GDM1 (cell line): ENCODE measurements around the gene TCERG1.

Experiments used
- DNase-seq: peaks from one replicate; lab custom pipeline; 2025; lab: John Stamatoyannopoulos, UW

The TCERG1 gene

DNA sequence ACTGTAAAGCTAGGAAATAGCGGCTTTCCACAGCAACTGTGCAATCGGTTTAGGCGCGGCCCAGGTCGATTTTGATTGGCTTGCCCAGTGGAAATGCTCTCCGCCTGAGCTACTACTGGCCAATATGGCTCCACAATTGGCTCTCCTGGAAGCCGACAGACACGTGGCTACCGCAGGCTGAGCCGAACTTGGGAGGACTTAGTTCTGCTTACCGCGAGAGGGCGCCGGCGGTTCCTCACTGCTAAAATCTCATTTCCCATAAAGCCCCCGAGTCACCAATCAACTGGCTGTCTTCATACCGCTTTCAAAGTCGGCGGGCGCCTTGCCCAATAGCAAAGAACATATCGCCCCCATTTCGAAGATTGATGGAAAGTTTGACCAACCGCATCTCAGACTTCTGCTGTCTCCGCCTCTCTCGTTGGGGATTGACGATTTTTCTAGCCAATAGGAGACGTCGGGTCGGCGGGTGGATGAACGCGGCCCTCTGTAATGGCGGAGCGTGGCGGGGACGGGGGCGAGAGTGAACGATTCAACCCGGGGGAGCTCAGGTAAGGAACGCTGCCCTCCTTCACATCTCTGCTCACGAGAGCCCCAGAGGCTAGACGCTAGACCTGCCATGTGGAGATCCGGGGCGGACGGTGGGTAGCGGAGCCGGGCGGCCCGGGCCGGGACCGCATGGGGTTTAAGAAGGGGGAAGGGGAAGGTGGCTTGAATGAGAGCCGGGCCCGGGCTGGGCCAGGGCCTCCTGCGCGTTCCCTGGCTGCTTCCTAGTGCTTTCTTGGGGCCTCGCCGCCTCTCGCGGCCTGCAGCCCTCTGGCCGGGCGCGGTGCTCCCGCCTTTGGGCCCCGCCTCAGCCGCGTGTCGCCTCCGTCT is at the start of gene TCERG1:
Gene TCERG1 (plus strand): TSS at position 473 of the 873 bp plus-strand sequence. CDS start 17 bp downstream, at position 490.
- DNase-seq = peak; percentile 98

DNA sequence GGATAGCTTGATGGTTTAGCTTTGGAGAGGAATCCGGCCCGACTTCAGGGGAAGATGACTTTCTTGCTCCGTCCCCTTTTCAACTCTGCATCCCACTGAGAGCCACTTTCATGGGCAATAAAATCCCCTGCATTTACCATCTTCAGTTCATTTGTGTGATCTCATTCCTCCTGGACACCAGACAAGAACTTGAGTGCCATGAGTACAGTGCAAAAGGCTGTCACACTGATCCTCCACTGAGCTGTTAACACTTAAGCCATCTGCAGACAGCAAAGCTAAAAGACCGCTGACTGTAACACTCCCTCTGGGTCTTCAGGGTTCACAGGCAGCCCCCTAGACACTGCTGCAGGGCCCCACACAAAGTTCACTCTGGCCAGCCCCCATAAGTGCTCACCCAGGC is 48.3 kb upstream of the TCERG1 start:
- no peak for DNase-seq

DNA sequence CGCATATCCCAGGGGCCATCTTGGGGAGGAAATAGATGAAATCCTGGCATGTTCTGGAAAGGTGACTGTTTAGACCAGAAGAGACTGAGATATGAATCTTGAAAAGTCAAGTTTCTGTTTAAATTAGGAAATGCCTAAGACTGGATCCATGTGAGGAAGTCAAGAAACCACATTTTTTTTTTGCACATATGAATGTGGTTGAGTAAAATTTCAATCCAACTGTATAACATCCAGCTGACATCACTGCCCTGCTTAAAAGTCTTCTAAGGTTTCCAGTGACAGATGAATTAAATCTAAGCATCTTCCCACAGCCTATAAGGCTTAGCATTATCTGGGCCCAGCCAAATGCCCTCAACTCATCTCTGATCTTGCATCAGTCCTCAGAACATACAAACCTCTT is 47.7 kb upstream of the TCERG1 start:
- no peak for DNase-seq

DNA sequence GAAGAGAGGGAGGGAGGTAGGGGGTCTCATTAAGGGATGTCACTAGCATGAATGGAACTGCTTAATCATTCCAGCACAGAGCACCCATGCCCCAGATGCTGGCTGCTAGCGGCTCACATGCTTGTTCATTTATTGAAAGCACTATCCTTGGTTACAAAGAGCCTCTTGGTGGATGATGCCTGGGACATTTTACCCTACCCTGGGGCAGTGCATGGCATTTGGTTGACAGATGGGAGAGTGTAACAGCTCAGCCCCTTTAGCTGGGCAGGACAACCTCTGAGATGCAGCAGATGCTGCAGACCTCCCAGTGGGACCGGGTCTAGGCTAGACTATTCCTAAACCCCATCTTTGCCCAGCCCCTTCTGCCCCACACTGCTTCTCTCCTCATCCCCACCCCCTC is 46.9 kb upstream of the TCERG1 start:
- DNase-seq = no peak

DNA sequence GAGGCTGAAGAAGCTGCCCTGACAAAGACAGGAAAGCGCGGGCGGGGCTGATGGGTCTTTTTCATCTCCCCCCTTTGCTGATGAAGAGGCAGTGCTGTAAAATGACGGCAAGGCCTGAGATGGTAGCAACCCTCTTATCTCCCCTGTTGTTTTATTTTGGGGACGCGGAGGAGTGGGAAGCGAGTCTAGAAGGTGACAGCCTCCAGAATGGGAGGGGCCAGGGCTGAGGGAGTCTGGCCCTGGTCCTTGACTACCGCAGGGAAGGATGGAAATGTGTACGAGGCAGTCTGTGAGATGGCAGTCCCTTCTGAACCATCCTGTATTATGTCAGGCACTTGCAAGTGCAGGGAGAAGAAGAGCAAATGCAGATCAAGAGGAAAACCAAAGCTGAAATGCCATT is 46.1 kb upstream of the TCERG1 start:
- no peak for DNase-seq

DNA sequence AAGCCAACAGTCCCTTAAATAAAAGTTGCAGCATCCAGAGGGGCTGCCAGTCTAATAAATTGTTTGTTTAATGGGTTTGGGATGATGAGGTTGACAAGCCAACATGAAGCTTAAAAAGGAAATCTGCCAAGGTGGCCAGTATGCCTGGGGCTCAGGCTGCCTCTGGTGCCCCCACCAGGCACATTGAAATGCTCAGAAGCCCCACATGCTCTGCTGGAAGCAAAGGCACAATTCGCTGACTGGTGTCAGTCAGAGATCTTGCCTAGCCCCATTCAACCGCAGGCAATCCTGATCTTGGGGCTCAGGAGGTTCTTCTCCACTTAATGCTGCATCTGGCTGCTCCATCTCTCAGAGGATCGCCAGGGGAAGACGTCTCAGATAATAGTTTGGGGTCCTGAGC is 44.2 kb upstream of the TCERG1 start:
- DNase-seq = no peak

DNA sequence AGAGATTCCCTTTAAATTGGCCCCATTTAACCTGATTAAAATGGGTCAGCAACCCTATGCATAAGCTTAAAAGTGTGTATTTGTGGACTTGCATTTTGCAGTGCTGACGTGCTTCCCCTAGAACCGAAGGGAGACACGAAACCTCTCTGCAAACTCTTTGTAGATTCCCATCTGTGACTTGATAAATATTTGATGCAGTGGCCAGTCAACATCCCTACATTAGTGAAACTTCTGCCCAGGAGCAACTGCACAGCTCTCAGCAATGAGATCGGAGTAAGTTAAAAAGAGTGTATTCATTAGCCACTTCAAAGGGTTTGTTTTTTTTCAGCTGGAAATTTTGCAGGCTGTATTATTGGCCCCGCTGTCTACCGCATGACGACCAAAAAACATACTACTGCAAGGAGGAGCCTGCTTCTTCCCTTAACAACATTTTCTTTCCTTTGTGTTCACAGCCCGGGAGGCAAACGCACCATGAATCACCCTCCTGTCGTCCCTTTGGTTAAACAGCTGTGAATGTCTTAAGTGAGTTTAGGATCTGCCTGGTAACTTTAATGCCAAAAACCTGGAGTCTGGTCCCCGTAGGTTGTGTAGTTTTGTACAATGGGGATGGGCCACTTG is 38.0 kb upstream of the TCERG1 start:
- DNase-seq = no peak

DNA sequence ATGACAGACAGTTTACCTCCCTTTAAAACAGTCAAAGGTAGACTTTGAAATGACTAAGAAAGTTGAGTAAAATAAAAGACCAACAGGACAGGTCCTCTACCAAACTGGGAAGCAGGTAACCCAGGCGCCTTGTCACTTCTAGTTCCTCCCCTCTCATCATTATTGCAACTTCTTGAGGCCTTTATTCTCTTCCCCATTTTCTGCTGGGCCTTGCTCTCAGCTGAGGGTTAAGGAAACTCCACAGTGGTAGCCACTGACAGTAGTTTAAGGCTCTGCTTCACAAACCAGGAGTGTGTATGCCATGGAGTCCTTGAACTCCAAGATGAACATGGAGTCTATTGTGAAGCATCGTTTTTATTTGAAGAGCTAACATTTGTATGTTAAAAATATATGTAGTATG is 36.9 kb upstream of the TCERG1 start:
- no peak for DNase-seq

DNA sequence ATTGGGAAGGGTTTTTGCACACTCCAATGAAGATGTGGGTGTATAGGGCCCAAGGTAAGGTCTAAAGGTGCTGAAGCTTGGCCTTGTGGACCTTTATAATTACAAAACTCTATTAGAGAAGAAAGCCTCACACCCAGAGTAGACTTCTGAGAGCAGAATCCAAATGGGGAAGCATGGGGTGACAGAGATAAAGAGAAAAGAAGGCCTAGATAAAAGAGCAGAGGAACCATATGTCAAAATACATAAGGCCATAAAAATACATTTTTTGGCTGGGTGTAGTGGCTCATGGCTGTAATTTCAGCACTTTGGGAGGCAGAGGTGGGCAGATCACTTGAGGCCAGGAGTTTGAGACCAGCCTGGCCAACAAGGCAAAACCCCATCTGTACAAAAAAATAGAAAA is 27.4 kb upstream of the TCERG1 start:
- DNase-seq = no peak

DNA sequence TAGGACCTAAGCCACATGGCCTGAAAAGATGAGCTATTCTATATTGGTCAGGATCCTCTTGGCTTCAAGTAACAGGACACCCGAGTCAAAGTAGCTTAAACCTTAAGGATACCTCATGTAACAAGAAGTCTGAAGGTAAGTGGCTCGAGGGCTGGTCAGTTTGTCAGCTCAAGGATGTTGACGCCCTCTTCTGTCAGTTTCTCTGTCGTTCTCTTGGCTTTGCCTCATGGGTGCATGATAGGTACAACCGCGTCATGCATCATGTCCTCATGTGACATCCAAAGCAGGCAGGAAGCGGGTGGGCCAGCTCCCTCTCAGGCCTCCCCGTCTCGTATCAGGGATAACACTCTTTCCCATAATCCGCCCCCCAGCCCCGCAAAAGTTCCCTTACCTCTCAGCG is 22.1 kb upstream of the TCERG1 start:
- DNase-seq = no peak

DNA sequence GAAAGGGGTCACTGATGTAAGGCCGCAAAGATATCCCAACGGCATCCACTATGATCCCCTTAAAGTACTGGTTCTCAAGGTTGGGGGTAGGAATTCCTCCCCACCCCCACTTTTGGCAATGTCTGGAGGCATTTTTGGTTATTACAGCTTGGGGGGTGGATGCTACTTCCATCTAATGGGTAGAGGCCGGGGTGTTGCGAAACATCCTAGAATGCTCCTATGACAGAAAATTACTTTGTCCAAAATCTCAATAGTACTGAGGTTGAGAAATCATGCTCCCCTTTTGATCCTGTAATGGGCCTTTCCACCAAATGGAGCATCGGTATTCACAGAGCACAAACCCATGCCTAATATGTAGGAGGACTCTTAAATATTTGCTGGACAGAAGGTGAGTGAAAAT is 20.8 kb upstream of the TCERG1 start:
- DNase-seq = no peak

DNA sequence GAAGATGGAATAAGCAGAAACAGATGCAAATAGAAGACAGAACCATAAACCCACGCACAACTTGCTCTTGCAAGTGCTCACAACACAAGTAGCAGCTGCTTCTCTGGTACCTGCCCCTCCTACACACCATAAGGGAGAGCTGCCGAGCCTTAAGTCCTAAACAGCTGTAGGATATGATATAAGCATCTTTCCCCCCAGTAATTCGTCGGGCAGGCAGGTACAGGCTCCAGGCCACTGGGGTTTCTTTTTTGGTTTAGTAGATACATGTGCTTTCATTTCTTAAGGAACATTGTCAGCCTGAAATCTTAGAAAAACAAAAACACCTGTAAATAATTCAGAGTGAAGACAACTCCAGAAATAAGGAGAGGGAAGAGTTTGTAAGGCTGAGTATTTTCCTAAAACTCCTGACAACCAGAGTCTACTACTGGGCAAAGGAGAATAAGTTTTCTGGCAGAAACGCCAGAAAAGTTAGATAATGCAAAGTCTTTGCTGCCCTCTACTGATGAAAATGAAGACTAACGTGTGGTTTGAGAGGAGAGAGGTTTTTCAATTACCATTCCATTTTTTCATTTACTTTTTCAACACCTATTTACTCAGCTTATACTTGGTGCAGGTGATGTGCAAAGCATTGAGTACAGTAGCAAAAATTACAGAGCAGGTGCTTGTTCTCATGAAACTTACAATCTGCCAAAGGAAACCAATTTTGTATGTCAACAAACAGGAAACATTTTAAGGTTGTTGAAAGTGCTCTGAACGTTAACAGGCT is 20.1 kb upstream of the TCERG1 start:
- peak; percentile 16 for DNase-seq

DNA sequence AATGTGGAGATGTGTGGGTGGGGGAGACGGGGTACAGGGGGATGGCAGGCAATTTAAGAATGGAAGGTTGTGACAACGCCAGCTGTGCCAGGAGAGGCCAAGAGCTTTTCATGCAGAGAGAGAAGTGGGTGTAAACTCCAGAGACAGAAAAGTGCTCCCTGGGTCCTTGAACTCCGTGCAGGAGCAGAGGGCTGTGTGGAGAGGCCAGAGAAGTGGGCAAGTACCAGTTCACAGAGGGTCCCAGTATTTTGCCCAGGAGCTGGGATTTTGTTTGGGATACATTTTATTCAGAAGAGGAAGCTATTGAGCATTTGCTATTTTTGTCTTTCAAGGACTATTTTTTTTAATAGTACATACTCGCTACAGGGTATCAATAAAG is 19.5 kb upstream of the TCERG1 start:
- DNase-seq = no peak

DNA sequence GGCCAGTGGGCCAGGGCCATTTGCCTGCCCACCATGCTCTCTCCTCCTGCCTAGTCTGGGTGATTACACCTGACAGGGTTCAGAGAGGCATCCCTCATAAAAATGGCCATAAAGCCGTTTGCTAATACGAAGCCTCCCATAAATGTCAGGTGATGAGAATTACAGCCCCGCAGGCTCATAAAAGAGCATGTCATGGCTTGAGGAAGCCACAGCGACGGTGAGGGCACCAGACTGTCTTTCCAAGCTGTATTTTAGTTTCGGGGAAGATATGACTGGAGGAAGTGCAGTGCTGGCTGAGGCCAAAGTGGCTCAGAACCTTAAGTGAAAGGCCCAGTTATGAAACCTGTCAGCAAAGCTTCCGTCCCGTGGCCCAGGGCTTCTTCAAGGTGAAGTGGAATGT is 18.5 kb upstream of the TCERG1 start:
- DNase-seq = no peak

DNA sequence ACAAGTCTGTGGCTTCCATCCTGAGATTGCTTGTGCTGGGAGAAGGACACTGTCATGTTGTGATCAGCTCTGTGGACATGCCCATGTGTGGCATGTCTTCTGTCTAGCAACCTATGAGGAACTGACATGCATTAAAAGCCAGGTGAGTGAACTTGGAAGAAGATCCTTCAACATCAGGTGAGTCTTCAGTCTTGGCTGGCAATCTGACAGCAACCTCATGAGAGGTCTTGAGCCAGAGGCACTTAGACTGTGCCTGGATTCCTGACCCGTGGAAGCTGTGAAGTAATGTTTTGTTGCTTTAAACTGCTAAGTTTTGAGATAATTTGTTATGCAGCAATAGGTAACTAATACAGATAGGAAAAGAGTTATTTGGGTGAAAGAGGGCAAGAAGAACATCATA is 6.8 kb upstream of the TCERG1 start:
- DNase-seq = no peak

DNA sequence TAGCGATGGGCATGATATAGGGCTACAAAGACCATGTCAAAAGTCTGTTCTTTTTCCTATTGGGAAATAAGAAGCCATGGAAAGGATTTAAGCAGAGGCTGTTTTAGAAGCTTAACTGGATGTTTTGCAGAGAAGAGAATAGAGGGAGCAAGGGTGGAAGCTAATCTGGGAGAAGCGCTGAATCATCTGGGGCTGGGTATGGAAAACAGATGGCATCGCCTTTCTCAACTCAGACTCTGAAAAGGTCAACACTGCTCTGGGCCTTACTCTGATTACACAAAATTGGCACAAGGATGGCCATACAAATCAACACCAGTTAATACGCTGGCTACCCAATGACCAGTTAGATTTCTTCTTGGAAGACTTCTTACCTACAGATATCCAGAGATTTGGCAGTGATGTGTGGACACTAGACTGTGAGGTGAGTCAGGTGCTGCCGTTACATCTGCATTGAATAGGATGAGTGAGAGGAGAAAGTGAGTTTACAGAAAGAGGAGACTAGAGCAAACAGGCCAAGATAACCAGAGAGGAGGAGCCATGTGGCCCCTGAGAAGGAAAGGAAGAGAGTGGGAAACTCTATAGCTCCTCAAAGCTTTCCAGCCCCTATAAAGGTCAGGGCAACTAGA is 6.2 kb upstream of the TCERG1 start:
- no peak for DNase-seq

DNA sequence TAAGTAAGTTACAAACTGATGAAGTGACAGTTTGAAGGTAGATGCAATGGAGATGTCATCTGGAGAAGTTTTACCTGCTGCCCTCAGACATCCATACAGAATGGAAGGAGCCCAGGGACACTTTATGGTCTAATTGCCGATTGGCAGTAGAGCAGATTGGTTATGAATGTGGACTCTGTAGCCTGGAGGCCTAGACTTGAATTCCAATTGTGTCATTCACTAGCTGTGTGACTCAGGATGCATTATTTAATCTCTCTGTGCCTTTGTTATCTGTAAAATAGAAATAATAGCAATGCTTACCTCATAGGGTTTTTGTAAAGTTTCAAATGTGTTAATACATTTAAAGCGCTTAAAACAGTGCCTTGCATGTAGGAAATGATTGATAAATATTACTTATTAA is 5.2 kb upstream of the TCERG1 start:
- no peak for DNase-seq

DNA sequence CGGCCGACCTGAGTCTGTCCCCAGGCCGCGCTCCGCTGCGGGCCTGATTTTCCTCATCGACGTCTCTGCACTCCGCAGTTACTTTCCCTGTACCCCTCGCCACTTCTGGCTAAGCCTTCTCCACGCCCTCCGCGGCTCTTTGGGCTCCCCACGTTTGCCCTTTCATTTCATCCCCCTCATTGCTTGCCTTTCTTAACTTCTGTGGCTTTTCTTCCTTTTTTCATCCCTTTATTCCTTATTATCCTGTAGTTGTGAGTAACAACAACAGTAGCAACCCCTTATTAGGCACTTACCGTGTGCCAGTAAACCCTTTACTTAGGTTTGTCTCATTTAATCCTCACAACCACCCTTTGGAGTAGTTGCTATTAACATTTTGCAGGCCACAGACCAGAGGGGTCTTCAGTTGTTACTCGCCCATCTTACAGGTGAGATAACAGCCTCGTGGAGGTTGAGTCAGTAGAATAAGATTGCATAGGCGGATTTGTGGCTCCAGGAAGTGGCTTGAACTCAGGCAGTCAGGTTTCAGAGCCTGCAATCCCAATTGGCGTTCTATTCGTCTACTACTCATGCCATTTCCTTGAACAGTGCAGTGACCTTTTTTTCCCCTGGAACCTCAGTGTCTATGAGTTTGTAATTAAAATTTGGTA is 724 bp downstream of the TCERG1 start:
- DNase-seq = no peak

DNA sequence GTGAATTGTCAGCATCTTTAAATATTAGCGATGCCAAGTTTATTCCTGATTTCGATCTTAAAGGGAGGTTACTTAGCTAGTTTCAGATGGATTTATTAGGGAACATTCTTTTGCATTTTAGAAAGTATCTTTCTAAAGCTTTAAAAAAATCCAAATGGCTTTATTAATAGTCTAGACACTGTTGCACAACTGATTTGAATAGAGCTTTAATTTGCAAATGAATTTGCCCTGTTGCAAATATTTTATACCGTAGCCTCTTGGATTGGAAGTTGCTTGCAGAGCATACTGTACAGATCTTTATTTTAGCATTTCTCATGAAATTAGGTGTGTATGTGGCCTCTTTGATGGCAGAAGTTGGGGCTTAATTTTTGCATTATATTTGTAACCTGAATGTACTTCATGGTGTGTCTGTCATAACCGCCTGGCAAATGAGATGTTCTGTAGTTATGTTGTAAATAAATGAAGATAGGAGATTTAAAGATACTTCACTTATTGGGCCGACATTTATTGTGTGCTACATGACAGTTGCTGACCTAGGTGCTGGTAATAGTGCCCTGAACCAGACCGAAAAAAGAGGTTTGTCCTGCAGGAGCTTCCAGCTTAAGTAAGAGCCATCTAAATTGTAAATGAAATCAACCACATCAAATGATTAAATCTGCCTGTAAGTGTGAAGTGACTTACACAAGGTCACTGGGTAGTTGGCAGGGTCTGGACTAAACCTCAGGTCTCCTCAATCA is 1.8 kb downstream of the TCERG1 start:
- no peak for DNase-seq

DNA sequence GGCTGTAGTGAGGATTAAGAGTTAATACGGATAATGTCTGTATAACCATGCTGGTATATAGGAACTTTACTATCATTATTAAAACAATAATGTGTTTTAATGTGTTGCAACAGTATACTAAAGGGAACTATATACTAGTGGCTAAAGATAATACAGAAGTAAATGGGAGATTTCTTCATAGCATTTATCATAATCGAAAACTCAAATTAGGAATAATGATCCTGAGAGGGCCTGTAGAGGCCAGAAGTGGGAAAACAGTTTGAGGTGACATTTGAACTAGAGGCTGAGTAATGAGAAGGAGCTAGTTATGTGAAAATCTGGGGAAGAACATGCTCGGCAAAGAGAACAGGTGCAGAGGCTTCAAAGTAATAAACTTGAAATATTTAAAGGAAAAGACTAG is 2.9 kb downstream of the TCERG1 start:
- DNase-seq = no peak

DNA sequence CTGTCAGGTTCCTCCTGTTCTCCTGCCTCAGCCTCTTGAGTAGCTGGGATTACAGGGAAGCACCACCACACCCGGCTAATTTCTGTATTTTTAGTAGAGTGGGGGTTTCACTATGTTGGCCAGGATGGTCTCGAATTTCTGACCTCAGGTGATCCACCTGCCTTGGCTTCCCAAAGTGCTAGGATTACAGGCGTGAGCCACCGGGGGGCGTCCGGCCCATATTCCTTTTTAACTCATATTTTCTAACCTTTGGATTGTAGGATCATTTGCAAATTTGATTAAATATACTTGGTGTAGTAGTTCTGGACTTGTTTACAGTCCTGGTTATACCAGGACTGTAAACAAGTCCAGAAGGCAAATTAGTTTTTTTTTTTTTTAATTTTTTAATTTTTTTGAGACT is 4.3 kb downstream of the TCERG1 start:
- no peak for DNase-seq
